Activated CD8-positive, alpha-beta T cell treated with anti-CD3 and anti-CD28 coated beads, Interleukin-2, amount 10 ng/mL, durations not matched to agents 7 days and 5 days (primary cell): ENCODE results near the gene ATE1. TPM values are rescaled to one million over a fixed set of nuclear protein-coding genes. Genes with fewer than 3 reads are reported as not detected.
"Not testable (repeated sequence)": the region's sequence is repeated elsewhere in the genome, so short reads cannot be mapped to it uniquely, and the experiment has no call there.

Experiments
- ATAC-seq: fragments of 150-1000 bp; cut with Tn5 transposase; one replicate; pipeline ENCODE4 v1.10.0; 2021; ENCODE audit warnings: moderate library complexity
- CTCF ChIA-PET: fragments of 350-600 bp; sonication (Branson Sonifier 250); formaldehyde crosslinking; loops from one replicate; lab custom pipeline; 2021; ENCODE audit warnings: antibody characterized with exemption; lab: Charles Lee
- POLR2A ChIA-PET: fragments of 350-600 bp; sonication (Branson Sonifier 250); formaldehyde crosslinking; loops from one replicate; lab custom pipeline; 2021; ENCODE audit warnings: antibody characterized with exemption; lab: Charles Lee
- DNase-seq: peaks from one replicate; pipeline ENCODE4 v3.0.0-alpha.2; 2020
- H3K27ac Mint-ChIP-seq: one replicate; pipeline ENCODE4 v1.8.0; 2021; ENCODE audit warnings: mild to moderate bottlenecking, mixed read lengths
- H3K27me3 Mint-ChIP-seq: one replicate; pipeline ENCODE4 v1.8.0; 2021; ENCODE audit warnings: low read depth, mixed read lengths
- H3K36me3 Mint-ChIP-seq: one replicate; pipeline ENCODE4 v1.8.0; 2021; ENCODE audit warnings: low read depth, mixed read lengths
- H3K4me1 Mint-ChIP-seq: one replicate; pipeline ENCODE4 v1.8.0; 2021; ENCODE audit warnings: low read depth, mixed read lengths
- H3K4me3 Mint-ChIP-seq: one replicate; pipeline ENCODE4 v1.8.0; 2021; ENCODE audit warnings: mild to moderate bottlenecking, mixed read lengths
- H3K9me3 Mint-ChIP-seq: one replicate; pipeline ENCODE4 v1.8.0; 2022; ENCODE audit warnings: mixed read lengths; ENCODE audit not compliant: insufficient read depth
- total RNA-seq, 2 experiments: library from RNA; stranded (reverse); gene quantifications; one replicate each; pipeline ENCODE4 v1.2.3, GENCODE V29; 2021

The ATE1 gene
- total RNA-seq, 2 experiments from 2014 or later = 20.2 to 26.0 TPM

GRCh38 chr10:121838931-121839330 lies 88.9 kb downstream of the ATE1 start:
- no peak overlapping the region for H3K4me3 Mint-ChIP-seq
- no peaks in the 10 kb centered on the region for H3K9me3 Mint-ChIP-seq
- DNase-seq = peak; percentile 23
- no peak for ATAC-seq
- ChIA-PET POLR2A (no interaction called here), CTCF (no interaction called here)
- no peaks in the 10 kb centered on the region for H3K27me3 Mint-ChIP-seq
- H3K4me1 Mint-ChIP-seq = peaks cover 3% of the 10 kb centered on the region
- no peak overlapping the region for H3K27ac Mint-ChIP-seq
- peaks cover 13% of the 10 kb centered on the region for H3K36me3 Mint-ChIP-seq

- no peak for DNase-seq
- peaks cover 3% of the 10 kb centered on the region for H3K4me1 Mint-ChIP-seq
- POLR2A ChIA-PET = no interaction called here
- H3K27ac Mint-ChIP-seq = no peak overlapping the region
- ATAC-seq = no peak
- H3K27me3 Mint-ChIP-seq = no peaks in the 10 kb centered on the region
- CTCF ChIA-PET = no interaction called here
- H3K9me3 Mint-ChIP-seq = no peaks in the 10 kb centered on the region
- peaks cover 11% of the 10 kb centered on the region for H3K36me3 Mint-ChIP-seq
- no peak overlapping the region for H3K4me3 Mint-ChIP-seq
Measured at GRCh38 chr10:121838149-121838548, 89.7 kb downstream of the ATE1 start.

- peaks cover 11% of the 10 kb centered on the region for H3K36me3 Mint-ChIP-seq
- ChIA-PET POLR2A (no interaction called here), CTCF (interaction anchor here (1.4 to 2.1 kb wide), 2 partner anchors 10 to 64 kb away, joined by 4 to 7 read pairs; no protein-coding TSS in a partner anchor)
- H3K4me3 Mint-ChIP-seq = no peak overlapping the region
- no peak for DNase-seq
- ATAC-seq = no peak
- H3K9me3 Mint-ChIP-seq = no peaks in the 10 kb centered on the region
- H3K27me3 Mint-ChIP-seq = no peaks in the 10 kb centered on the region
- peaks cover 3% of the 10 kb centered on the region for H3K4me1 Mint-ChIP-seq
- H3K27ac Mint-ChIP-seq = no peak overlapping the region
Measured at GRCh38 chr10:121836171-121836570, 91.7 kb downstream of the ATE1 start.

GRCh38 chr10:121835376-121835775 lies 92.5 kb downstream of the ATE1 start:
- Mint-ChIP-seq H3K4me3 (no peak overlapping the region), H3K27ac (no peak overlapping the region), H3K27me3 (no peaks in the 10 kb centered on the region), H3K4me1 (peaks cover 3% of the 10 kb centered on the region), H3K9me3 (no peaks in the 10 kb centered on the region), H3K36me3 (peaks cover 11% of the 10 kb centered on the region)
- ChIA-PET CTCF (interaction anchor here (2.1 kb wide), 1 partner anchor 9 kb away, joined by 7 read pairs; no protein-coding TSS in a partner anchor), POLR2A (no interaction called here)
- no peak for ATAC-seq
- no peak for DNase-seq

GRCh38 chr10:121834757-121835156 lies 93.1 kb downstream of the ATE1 start:
- no peak for ATAC-seq
- CTCF ChIA-PET = interaction anchor here (2.4 kb wide), 1 partner anchor 11 kb away, joined by 10 read pairs; no protein-coding TSS in a partner anchor
- H3K27me3 Mint-ChIP-seq = no peaks in the 10 kb centered on the region

GRCh38 chr10:121833387-121833786 lies 94.4 kb downstream of the ATE1 start:
- H3K36me3 Mint-ChIP-seq = peaks cover 16% of the 10 kb centered on the region
- no peaks in the 10 kb centered on the region for H3K9me3 Mint-ChIP-seq
- ChIA-PET CTCF (interaction anchor here (2.4 kb wide), 1 partner anchor 9 kb away, joined by 10 read pairs; no protein-coding TSS in a partner anchor), POLR2A (no interaction called here)
- no peak for DNase-seq
- H3K4me1 Mint-ChIP-seq = no peaks in the 10 kb centered on the region
- H3K27ac Mint-ChIP-seq = no peak overlapping the region
- ATAC-seq = no peak
- no peaks in the 10 kb centered on the region for H3K27me3 Mint-ChIP-seq
- no peak overlapping the region for H3K4me3 Mint-ChIP-seq

More at GRCh38 chr10:121834757-121835156, 93.1 kb downstream of the ATE1 start:
- POLR2A ChIA-PET = no interaction called here
- H3K4me1 Mint-ChIP-seq = peaks cover 3% of the 10 kb centered on the region
- peaks cover 12% of the 10 kb centered on the region for H3K36me3 Mint-ChIP-seq
- H3K4me3 Mint-ChIP-seq = no peak overlapping the region
- no peaks in the 10 kb centered on the region for H3K9me3 Mint-ChIP-seq
- DNase-seq = no peak
- no peak overlapping the region for H3K27ac Mint-ChIP-seq

- no peak overlapping the region for H3K4me3 Mint-ChIP-seq
- ATAC-seq (no peak), DNase-seq (no peak)
- H3K4me1 Mint-ChIP-seq = no peaks in the 10 kb centered on the region
- peaks cover 19% of the 10 kb centered on the region for H3K36me3 Mint-ChIP-seq
- no peak overlapping the region for H3K27ac Mint-ChIP-seq
- no peaks in the 10 kb centered on the region for H3K27me3 Mint-ChIP-seq
- peaks cover under 1% of the 10 kb centered on the region for H3K9me3 Mint-ChIP-seq
- POLR2A ChIA-PET = no interaction called here
- CTCF ChIA-PET = interaction anchor here (1.2 to 2.4 kb wide), 2 partner anchors 9 kb away, joined by 4 to 10 read pairs; no protein-coding TSS in a partner anchor
Measured at GRCh38 chr10:121832647-121833046, 95.2 kb downstream of the ATE1 start.

- Mint-ChIP-seq H3K27me3 (no peaks in the 10 kb centered on the region), H3K36me3 (peaks cover 19% of the 10 kb centered on the region), H3K4me1 (no peaks in the 10 kb centered on the region), H3K9me3 (peaks cover 4% of the 10 kb centered on the region), H3K4me3 (no peak overlapping the region), H3K27ac (no peak overlapping the region)
- ATAC-seq (no peak), DNase-seq (no peak)
- ChIA-PET POLR2A (no interaction called here), CTCF (interaction anchor here (1.2 kb wide), 1 partner anchor 8 kb away, joined by 4 read pairs; no protein-coding TSS in a partner anchor)
Measured at GRCh38 chr10:121831777-121832176, 96.1 kb downstream of the ATE1 start.

- H3K4me3 Mint-ChIP-seq = no peak overlapping the region
- ChIA-PET CTCF (interaction anchor here (1.2 kb wide), 1 partner anchor 8 kb away, joined by 4 read pairs; no protein-coding TSS in a partner anchor), POLR2A (no interaction called here)
- H3K27me3 Mint-ChIP-seq = no peaks in the 10 kb centered on the region
- ATAC-seq (no peak), DNase-seq (no peak)
- H3K27ac Mint-ChIP-seq = no peak overlapping the region
- H3K36me3 Mint-ChIP-seq = peaks cover 16% of the 10 kb centered on the region
- peaks cover 4% of the 10 kb centered on the region for H3K9me3 Mint-ChIP-seq
- no peaks in the 10 kb centered on the region for H3K4me1 Mint-ChIP-seq
Measured at GRCh38 chr10:121831237-121831636, 96.6 kb downstream of the ATE1 start.

- H3K36me3 Mint-ChIP-seq = peaks cover 12% of the 10 kb centered on the region
- peaks cover 4% of the 10 kb centered on the region for H3K9me3 Mint-ChIP-seq
- CTCF ChIA-PET = interaction anchor here (0.8 kb wide), 1 partner anchor 57 kb away, joined by 3 read pairs; no protein-coding TSS in a partner anchor
Measured at GRCh38 chr10:121830101-121830500, 97.7 kb downstream of the ATE1 start.

GRCh38 chr10:121828045-121828444 lies 99.8 kb downstream of the ATE1 start:
- ATAC-seq (no peak), DNase-seq (no peak)
- Mint-ChIP-seq H3K4me3 (no peak overlapping the region), H3K27me3 (no peaks in the 10 kb centered on the region), H3K4me1 (no peaks in the 10 kb centered on the region), H3K27ac (no peak overlapping the region), H3K36me3 (peaks cover 8% of the 10 kb centered on the region), H3K9me3 (peaks cover 4% of the 10 kb centered on the region)
- ChIA-PET POLR2A (no interaction called here), CTCF (no interaction called here)

More at GRCh38 chr10:121830101-121830500, 97.7 kb downstream of the ATE1 start:
- DNase-seq = no peak
- Mint-ChIP-seq H3K27me3 (no peaks in the 10 kb centered on the region), H3K27ac (no peak overlapping the region), H3K4me1 (no peaks in the 10 kb centered on the region), H3K4me3 (no peak overlapping the region)
- no peak for ATAC-seq
- POLR2A ChIA-PET = no interaction called here

- H3K27me3 Mint-ChIP-seq, H3K36me3 Mint-ChIP-seq, H3K4me3 Mint-ChIP-seq, POLR2A ChIA-PET, ATAC-seq, H3K27ac Mint-ChIP-seq, H3K4me1 Mint-ChIP-seq, H3K9me3 Mint-ChIP-seq, DNase-seq: not testable (repeated sequence)
- CTCF ChIA-PET = interaction anchor here (0.6 to 5.4 kb wide), 4 partner anchors 10 to 74 kb away, joined by 3 to 50 read pairs (median 8); no protein-coding TSS in a partner anchor
Measured at GRCh38 chr10:121826773-121827172, 101.1 kb downstream of the ATE1 start.
